Body of pancreas (tissue), 4 donors: ENCODE measurements around the gene RTL1.

ENCODE experiments used
- POLR2A ChIP-seq, 3 donors: fragments of 450-650 bp; IDR thresholded peaks; one replicate each; pipeline ENCODE4 v1.6.1; 2016; ENCODE audit warnings: antibody characterized with exemption in 3 of 3, mild to moderate bottlenecking in 2 of 3
- TF ChIP-seq, protein P1 (sequence below), 7 experiments: fragments of 450-650 bp in 4 of 7; fragments of 200-600 bp in 3 of 7; sonication (generic) in 3 of 7; IDR thresholded peaks; one replicate each; pipeline ENCODE4 v1.5.1; 2016 to 2019; ENCODE audit warnings: antibody characterized with exemption in 7 of 7

DNA sequence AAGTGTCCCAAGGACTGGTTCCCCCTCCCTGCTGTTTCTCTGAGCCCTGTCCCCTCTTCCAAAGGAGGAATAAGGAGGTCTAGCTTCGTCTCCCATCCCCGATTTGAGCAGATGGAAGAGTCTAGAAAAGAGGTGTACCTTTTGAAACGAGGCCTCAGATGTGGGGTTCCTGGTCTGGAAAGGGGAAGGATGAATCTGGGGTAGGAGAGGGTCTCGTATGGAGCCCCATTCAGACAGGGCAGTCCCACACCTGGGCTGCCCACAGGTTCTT, 64.3 kb downstream of the RTL1 start:
- TF ChIP-seq POLR2A (IDR thresholded peaks at IDR 0.05) = no peak
- TF ChIP-seq, protein P1, sequence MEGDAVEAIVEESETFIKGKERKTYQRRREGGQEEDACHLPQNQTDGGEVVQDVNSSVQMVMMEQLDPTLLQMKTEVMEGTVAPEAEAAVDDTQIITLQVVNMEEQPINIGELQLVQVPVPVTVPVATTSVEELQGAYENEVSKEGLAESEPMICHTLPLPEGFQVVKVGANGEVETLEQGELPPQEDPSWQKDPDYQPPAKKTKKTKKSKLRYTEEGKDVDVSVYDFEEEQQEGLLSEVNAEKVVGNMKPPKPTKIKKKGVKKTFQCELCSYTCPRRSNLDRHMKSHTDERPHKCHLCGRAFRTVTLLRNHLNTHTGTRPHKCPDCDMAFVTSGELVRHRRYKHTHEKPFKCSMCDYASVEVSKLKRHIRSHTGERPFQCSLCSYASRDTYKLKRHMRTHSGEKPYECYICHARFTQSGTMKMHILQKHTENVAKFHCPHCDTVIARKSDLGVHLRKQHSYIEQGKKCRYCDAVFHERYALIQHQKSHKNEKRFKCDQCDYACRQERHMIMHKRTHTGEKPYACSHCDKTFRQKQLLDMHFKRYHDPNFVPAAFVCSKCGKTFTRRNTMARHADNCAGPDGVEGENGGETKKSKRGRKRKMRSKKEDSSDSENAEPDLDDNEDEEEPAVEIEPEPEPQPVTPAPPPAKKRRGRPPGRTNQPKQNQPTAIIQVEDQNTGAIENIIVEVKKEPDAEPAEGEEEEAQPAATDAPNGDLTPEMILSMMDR (IDR thresholded peaks at IDR 0.05) = no peak
